Heart right ventricle (tissue), 16 donors: ENCODE measurements around the gene CTNND2. TPM values are rescaled to one million over a fixed set of nuclear protein-coding genes. Genes with fewer than 3 reads are reported as not detected.
A peak's percentile ranks its signal among the peaks of the same experiment; 100 is the strongest.

ENCODE experiments used
- ATAC-seq, 8 donors: fragments of 200-7000 bp; cut with Tn5 transposase; one replicate each; pipeline ENCODE4 v1.9.1; 2020; ENCODE audit warnings: mild to moderate bottlenecking in 8 of 8, moderate library complexity in 8 of 8, moderate number of reproducible peaks in 1 of 8
- DNase-seq, 2 donors: peaks; one replicate each; pipeline ENCODE4 v3.0.0-alpha.2; 2020
- H3K27ac ChIP-seq, 10 donors: fragments of 200-600 bp; sonication (generic) in 2 of 10; one replicate each; pipeline versions ENCODE4 v1.5.0 to v1.8.0; 2020 to 2022; ENCODE audit warnings: mild to moderate bottlenecking in 3 of 10
- H3K27me3 ChIP-seq, 7 donors: fragments of 200-600 bp; one replicate each; pipeline ENCODE4 v1.8.0; 2021 to 2022; ENCODE audit warnings: mild to moderate bottlenecking in 2 of 7
- H3K36me3 ChIP-seq, 9 donors: fragments of 200-600 bp; sonication (generic) in 1 of 9; one replicate each; pipeline versions ENCODE4 v1.5.0 to v1.8.0; 2020 to 2022; ENCODE audit warnings: mild to moderate bottlenecking in 2 of 9
- H3K4me1 ChIP-seq, 9 donors: fragments of 200-600 bp; sonication (generic) in 1 of 9; one replicate each; pipeline versions ENCODE4 v1.5.0 to v1.8.0; 2020 to 2022; ENCODE audit warnings: mild to moderate bottlenecking in 4 of 9
- H3K4me3 ChIP-seq, 10 donors: fragments of 200-600 bp; sonication (generic) in 2 of 10; one replicate each; pipeline versions ENCODE4 v1.5.0 to v1.8.0; 2020 to 2022; ENCODE audit warnings: mild to moderate bottlenecking in 7 of 10, moderate library complexity in 2 of 10
- H3K9me3 ChIP-seq, 11 donors: fragments of 200-600 bp in 10 of 11; sonication (generic) in 2 of 11; one replicate each; pipeline versions ENCODE4 v1.5.0 to v1.8.0; 2013 to 2022; ENCODE audit warnings: mild to moderate bottlenecking in 2 of 11, control low read depth in 1 of 11, moderate library complexity in 1 of 11
- WGBS, 2 donors: extraction: QIAGEN DNeasy Blood & Tissue Kit; methylation state at CpG; one replicate each; pipeline ENCODE4 v1.1.7; 2013; ENCODE audit warnings: inconsistent platforms in 1 of 2; 5-methylcytosine and 5-hydroxymethylcytosine counted together
- intact Hi-C, 10 donors: fragments of 100-400 bp; cut with DNase I; formaldehyde crosslinking; loops; one replicate each; pipeline versions ENCODE4 v1.11.1 to v1.14.2; 2022
- polyA plus RNA-seq, 2 donors: library from polyadenylated mRNA; stranded (reverse); fragments of 200-250 nt; gene quantifications; one replicate each; pipeline ENCODE4 v1.2.3, GENCODE V29; 2013
- total RNA-seq, 10 donors: library from RNA; stranded (reverse); fragmentation: NEBNext Ultra II Directional in 3 of 10; extraction: Animal tissue kit (Norgen Biotek cat#: 25700) in 3 of 10; gene quantifications; one replicate each; pipeline versions ENCODE4 v1.2.1 to v1.2.4, GENCODE V29; 2021 to 2023
- TF ChIP-seq, protein P1 (sequence below), 9 donors: fragments of 200-600 bp; sonication (generic) in 2 of 9; IDR thresholded peaks; one replicate each; pipeline versions ENCODE4 v1.5.0 to v1.8.0; 2021 to 2022; ENCODE audit warnings: antibody characterized with exemption in 9 of 9, mild to moderate bottlenecking in 5 of 9, moderate library complexity in 1 of 9
- donor health status: Arrhythmogenic right ventricular cardiomyopathy.
- donor health status: ischemic (EF 13 %, LVEDD 7.1; RV severe dilation, severe dysfunction).
- donor health status: healthy with polysubstance abuse.
- donor health status: DM: no; HTN: yes; CAD: no.
- donor health status: DM: no; HTN: no; CAD: no.
- donor health status: ischemic (EF 25% LVEDD 6.9; RV normal size, moderate dysfunction).
- donor health status: ischemic (EF 25% LVEDD 5.7; RV mildly dilated, moderate dysfunction).
- donor health status: healthy.
- donor health status: DM: yes; HTN: yes; CAD: no.
- donor health status: Ischemic cardiomyopathy.
- donor health status: ischemic (EF 35%, LVEDD 5.7; RV mildly dilated, moderate dysfunction).
- donor health status: nonischemic (EF 11% LVEDD 7.7; RV severe dilation, severe dysfunction).
- donor health status: DM: yes; HTN: yes; CAD: no.
- donor health status: PGD.
- donor health status: ischemic (EF 29% LVEDD 5.4; RV normal size, mild dysfunction).
- donor health status: nonischemic (EF 23%, LVEDD 6.1; RV moderate dilation, normal function).

The CTNND2 gene
- total and polyA plus RNA-seq, 12 donors: 1.1 to 29.6 (median 9.9) TPM

GRCh38 chr5:11062397-11062796, 841.8 kb downstream of the CTNND2 start:
- intact Hi-C loops: loop anchor here in 2 of 10 donors (5.0 to 10.0 kb wide), 2 partner anchors 75 to 198 kb away; no protein-coding TSS in a partner anchor
- 47 to 58% methylated on average over 7 of the region's 7 CpGs for WGBS, 2 donors
- peak in 3 of 8 donors; percentile 26 to 38 (median 35) for ATAC-seq
- Histone ChIP-seq H3K4me1 (peaks cover 0 to 4% (median 0%) of the 10 kb centered on the region in 9 donors), H3K9me3 (peaks cover 0 to 4% (median 0%) of the 10 kb centered on the region in 11 donors), H3K4me3 (no peak overlapping the region), H3K36me3 (no peaks in the 10 kb centered on the region), H3K27me3 (no peaks in the 10 kb centered on the region), H3K27ac (no peak overlapping the region)
- no peak for DNase-seq
- TF ChIP-seq, protein P1, sequence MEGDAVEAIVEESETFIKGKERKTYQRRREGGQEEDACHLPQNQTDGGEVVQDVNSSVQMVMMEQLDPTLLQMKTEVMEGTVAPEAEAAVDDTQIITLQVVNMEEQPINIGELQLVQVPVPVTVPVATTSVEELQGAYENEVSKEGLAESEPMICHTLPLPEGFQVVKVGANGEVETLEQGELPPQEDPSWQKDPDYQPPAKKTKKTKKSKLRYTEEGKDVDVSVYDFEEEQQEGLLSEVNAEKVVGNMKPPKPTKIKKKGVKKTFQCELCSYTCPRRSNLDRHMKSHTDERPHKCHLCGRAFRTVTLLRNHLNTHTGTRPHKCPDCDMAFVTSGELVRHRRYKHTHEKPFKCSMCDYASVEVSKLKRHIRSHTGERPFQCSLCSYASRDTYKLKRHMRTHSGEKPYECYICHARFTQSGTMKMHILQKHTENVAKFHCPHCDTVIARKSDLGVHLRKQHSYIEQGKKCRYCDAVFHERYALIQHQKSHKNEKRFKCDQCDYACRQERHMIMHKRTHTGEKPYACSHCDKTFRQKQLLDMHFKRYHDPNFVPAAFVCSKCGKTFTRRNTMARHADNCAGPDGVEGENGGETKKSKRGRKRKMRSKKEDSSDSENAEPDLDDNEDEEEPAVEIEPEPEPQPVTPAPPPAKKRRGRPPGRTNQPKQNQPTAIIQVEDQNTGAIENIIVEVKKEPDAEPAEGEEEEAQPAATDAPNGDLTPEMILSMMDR (IDR thresholded peaks at IDR 0.05): peak in 3 of 9 donors; percentile 9 to 20 (median 19)

- DNase-seq (no peak), ATAC-seq (no peak)
- no peaks in the 10 kb centered on the region for H3K36me3 ChIP-seq
- no peaks in the 10 kb centered on the region for H3K4me1 ChIP-seq
- WGBS, 2 donors: 62 to 63% methylated on average over 2 of the region's 2 CpGs
- H3K27ac ChIP-seq: no peak overlapping the region
- TF ChIP-seq, protein P1 (IDR thresholded peaks at IDR 0.05): no peak
- no peaks in the 10 kb centered on the region for H3K27me3 ChIP-seq
- intact Hi-C loops: no loop called here
- H3K9me3 ChIP-seq: peaks cover 0 to 4% (median 0%) of the 10 kb centered on the region in 11 donors
- H3K4me3 ChIP-seq: no peak overlapping the region
Measured at GRCh38 chr5:11056560-11056959, 847.7 kb downstream of the CTNND2 start.

DNA sequence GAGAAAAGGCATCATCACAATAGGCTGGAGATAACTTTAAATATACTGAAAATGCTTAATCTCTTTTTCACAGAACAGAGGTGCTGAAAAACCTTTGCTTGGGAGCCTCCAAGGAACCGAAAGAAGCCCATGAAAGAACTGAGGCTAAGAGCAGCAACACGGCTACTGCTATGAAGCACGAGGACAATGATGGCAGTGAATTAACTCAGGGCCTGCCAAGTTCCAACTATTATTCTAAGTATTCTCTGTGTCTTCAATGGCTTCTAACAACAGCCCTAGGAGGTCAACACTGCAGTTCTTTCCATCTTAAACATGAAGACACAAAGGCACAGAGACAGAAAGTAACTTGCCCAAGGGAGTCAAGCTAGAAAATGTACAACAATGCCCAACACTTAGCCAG, 850.2 kb downstream of the CTNND2 start:
- WGBS, 2 donors: 72 to 81% methylated on average over 3 of the region's 3 CpGs
- no peak for ATAC-seq
- Histone ChIP-seq H3K36me3 (no peaks in the 10 kb centered on the region), H3K4me3 (no peak overlapping the region), H3K27me3 (no peaks in the 10 kb centered on the region), H3K4me1 (peaks cover 0 to 5% (median 0%) of the 10 kb centered on the region in 9 donors), H3K27ac (no peak overlapping the region), H3K9me3 (peaks cover 0 to 4% (median 0%) of the 10 kb centered on the region in 11 donors)
- intact Hi-C loops: no loop called here
- TF ChIP-seq, protein P1 (IDR thresholded peaks at IDR 0.05): no peak
- no peak for DNase-seq

- no peak overlapping the region for H3K27ac ChIP-seq
- H3K36me3 ChIP-seq: no peaks in the 10 kb centered on the region
- TF ChIP-seq, protein P1 (IDR thresholded peaks at IDR 0.05): no peak
- DNase-seq: no peak
- H3K4me1 ChIP-seq: peaks cover 0 to 5% (median 0%) of the 10 kb centered on the region in 9 donors
- no peaks in the 10 kb centered on the region for H3K9me3 ChIP-seq
- ATAC-seq: no peak
- intact Hi-C loops: no loop called here
- H3K4me3 ChIP-seq: no peak overlapping the region
- no peaks in the 10 kb centered on the region for H3K27me3 ChIP-seq
Measured at GRCh38 chr5:11052871-11053270, 851.4 kb downstream of the CTNND2 start.
